GM21723 (cell line): ENCODE results near the gene GDPD5.

ENCODE experiments used
- ATAC-seq: cut with Tn5 transposase; IDR thresholded peaks from one replicate; pipeline ENCODE4 v1.9.1; 2021; ENCODE audit warnings: mild to moderate bottlenecking, moderate library complexity; ENCODE audit not compliant: unreplicated experiment

The GDPD5 gene

GRCh38 chr11:75516886-75517285 is 8.9 kb downstream of the GDPD5 start:
- ATAC-seq, result no peak

DNA sequence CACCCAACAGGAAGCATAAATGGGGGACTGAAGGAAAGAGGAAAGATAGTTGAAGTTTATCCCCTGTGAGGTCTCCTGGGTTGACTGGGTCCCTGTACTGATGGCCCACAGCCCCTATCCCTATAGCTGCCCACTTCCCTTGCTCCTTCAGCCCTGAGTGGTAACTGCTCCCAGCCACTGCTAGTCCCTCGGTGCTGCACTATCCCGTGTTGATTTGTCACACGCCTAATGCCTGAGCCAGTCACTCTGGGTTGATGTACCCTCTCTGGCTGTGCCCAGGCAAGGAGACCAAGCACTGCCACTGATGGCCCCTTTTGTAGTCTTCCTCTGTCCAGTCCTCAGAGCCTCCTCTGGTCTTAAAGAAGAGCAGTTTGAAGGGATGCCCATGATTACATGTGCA is 9.6 kb downstream of the GDPD5 start:
- no peak for ATAC-seq

GRCh38 chr11:75514596-75514995 is 11.1 kb downstream of the GDPD5 start:
- no peak for ATAC-seq

DNA sequence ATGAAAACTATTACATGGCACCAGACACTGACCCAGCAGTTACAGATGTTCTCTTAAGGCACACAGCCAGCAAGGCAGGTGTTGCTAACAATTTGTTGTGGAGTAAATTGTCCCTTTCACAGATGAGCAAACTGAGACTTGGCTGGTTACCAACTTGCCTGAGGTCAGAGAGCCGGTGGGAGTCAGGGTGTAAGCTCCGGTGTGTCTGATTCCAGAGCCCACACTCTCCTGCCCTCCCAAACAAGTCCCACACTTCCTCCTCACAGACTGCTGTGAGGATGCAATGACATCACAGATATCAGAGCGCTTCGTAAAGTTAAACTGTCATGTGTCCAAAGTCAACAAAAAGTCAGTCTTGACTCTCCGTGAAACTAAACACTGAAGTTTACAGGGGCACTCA is 12.5 kb downstream of the GDPD5 start:
- no peak for ATAC-seq

DNA sequence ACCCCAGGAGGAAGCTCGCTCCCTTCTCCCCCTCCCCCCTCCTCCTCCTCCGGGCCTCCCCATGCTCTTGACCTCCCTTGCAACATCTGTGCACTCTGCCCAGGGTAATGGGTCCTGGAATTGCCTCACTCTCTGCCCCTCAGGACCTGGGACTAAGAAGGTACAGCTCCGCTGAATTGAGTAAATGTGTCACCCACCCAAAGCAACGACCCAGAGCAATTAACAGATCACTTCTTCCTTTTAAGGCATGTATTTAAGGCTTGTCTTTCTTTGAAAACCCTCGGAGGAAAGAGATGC is 15.1 kb downstream of the GDPD5 start:
- no peak for ATAC-seq

GRCh38 chr11:75510004-75510722 is 15.6 kb downstream of the GDPD5 start:
- ATAC-seq, result no peak

DNA sequence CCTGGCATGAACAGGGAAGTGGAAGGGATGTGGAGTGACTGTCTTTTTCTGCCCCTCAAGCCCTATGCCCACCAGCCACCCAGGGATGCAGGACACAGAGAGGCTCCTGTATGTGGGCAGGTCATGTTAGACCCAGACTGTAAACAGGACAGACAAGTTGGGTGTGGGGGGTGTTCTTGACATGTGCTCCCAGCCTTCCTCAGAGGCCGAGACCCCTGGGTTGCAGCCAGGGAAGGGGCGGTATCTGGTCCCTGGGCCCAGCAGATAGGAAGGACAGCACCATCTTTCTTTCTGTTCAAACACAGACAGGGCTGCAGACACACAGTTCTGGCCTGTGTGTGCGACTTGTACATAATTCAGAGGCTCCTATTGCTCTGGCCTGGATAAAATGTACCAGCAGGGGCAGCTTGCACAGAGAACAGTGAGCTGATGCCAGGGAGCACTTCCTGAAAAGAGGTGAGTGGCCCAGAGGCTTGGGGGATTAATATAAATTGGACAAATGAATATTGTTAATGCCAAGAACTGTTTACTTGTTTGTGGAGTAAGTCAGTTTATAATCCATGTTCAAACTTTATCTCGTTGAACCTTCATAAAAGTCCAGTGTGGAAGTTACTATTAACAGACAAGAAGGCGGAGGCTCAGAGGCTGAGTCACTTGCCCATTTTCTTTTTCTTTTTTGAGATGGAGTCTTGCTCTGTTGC is 16.6 kb downstream of the GDPD5 start:
- no peak for ATAC-seq

DNA sequence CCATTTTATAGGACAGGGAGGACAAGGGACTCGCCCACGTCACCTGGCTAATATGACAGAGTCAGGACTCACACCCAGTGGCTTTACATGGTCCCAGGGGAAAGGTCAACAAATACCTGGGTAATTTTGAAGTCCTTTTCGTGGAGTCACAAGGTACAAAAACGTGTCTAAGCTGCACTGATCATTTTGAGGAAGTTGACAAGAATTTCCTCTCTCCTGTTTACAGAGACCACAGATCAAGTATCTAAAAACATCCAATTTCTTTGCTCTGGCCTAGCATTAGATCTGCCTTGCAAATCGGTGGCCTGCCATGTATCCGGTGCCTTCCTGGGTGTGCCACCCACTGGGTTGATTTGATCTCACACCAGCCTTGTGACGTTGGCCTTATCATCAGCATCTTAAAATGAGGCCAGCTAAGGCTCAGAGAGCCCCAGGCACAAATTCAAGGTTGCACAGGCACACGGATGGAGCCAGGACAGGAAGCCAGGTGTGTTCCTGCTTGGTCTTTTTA is 17.6 kb downstream of the GDPD5 start:
- ATAC-seq, result no peak

DNA sequence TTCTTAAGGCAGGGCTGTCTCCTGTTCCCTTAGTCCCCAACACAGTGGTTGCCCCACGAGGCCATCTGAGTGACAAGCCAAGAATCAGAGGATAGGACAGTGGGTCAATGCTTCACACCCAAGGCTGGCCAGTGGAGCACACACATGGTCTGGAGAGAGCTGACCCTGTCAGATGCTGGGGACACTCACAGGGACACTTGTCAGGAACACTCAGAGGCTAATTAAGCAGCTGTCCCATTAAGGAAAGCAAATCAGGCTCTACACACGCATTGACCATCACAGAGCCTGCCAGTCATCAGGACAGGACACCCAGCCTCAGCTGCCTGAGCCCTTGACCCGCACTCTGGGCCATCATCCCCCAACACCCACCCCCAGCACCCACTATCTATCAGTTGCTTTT is 18.2 kb downstream of the GDPD5 start:
- no peak for ATAC-seq

GRCh38 chr11:75506827-75507226 is 18.9 kb downstream of the GDPD5 start:
- ATAC-seq, result no peak

- ATAC-seq, result no peak
Measured at GRCh38 chr11:75505916-75506692, 19.6 kb downstream of the GDPD5 start.

GRCh38 chr11:75504501-75504900 is 21.2 kb downstream of the GDPD5 start:
- no peak for ATAC-seq

DNA sequence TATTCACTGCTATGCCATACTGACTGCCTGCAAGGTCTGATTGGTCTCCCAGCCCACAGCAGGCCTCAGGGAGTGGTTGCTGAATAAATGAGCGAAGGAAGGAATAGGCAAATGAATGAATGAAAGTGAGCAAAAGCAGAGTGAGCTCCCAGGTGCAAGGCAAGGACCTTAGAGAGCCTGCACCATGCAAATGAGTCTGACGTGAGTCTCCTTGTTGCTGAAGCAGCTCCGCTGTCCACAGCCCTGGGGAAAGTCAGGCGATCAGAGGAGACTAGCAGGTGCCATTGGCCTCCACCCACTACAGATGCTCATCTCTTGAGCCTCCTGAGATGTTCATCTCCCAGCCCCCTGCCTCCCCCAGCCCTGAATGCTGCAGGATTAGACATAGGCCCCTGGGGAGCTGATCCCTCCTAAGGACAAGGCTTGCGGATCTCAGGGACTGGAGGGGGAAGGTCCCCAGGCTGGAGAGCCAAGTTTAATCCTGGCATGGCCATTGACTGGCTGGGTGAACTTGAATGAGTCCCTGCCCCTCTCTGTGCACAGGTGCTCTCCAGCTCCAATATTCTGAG is 22.1 kb downstream of the GDPD5 start:
- ATAC-seq, result no peak

DNA sequence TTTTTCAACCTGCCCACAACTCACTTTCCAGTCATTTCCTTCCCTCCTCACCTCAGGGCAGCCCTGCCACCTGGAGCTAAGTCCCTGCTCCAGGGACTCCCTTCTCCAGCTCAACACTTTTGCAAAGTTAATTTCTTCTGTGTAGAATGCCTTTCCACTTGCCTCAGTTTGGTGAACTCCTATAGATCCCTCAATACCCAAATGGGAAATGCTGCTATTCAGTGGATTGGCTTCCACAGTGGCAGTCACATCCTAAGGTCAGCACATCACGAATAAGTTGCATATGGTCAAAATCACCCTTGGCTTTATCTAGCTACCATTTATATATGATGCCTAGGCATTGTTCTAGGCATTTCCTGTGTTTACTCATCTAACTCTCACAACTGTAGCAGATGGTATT is 23.6 kb downstream of the GDPD5 start:
- ATAC-seq, result no peak

DNA sequence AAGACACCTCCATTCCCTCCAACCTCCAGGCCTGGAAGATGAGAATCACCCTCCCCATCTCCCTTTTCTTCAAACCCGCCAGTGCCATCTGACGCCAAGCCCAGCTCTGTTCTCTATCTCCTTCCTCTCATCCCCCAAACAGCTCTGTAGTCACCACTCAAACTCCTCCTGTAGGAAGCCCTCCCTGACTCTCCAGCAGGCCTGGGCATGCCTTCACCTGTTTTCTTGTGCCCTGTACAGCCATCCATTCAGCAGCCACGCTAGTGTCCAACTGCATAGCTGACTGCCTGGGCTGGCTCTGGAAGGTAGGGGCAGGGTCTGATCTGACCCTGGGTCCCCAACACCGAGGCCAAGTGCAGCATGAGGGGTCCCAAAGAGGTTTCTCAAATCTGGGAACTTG is 25.0 kb downstream of the GDPD5 start:
- no peak for ATAC-seq

DNA sequence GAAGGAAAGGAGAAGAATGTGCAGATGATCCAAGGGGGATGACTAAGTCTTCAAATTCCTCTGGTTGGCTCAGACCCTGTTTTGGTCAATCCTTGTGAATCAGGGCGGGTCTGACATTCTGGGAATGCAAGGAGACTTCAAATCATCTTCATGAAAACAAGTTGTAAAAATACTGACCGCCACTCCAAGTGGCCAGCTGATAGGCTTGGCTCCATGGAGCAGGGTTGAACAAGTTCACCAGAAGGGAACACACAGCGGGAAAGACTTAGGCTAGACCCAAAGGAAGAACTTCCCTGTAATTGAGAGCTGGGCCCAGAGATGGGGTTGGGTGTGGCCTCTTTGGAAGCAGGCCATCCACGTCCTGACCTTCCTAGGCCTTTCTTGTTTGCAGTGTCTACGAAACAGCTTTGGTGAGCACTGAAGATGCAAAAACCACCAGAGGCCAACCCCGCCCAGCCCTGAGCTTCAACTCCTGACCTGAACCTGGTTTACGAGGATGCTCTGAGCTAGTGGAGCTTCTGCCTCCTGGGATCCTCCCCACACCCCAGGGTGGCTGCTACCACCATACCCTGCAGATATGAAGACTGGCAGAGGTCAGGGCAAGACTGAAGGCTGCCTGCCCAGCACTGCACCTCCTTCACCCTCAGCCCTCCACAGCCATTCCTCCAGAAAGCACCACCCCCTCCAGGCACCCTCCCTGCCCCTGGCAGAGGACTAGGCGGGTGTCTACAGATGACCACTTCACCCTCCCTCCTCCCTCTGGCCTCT is 26.1 kb downstream of the GDPD5 start:
- ATAC-seq, result no peak

DNA sequence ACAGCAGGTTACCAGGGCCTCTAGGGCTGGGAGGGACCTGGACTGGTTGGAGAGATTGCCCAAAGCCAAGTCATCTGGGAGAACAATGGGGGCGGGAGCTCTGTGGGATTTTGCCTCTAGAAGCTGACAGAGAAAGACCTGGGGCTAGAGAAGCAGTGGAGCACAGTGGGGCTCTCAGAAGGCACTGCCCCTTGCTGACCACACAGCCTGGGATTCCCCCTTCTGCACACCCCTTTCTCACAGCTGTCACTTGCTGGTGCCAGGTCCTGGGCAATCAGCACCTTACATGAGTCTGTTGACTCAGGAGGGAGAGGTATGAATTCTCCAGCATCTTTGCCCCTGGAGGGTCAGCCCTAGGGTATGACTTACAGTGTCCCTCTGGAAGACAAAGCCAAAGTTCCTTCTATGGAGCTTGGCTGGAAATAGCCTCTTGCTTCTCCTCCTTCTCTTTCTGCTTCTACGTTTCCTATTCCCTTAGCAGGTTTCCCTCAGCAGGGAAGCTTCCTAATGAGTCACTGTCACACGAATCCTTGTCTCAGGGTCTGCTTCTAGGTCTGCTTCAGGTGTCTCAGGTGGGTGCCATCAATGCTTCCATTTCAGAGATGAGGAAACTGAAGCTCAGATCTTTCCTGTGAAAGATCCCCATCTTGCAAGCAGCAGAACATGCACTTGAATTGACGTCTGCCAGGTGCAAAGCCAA is 27.0 kb downstream of the GDPD5 start:
- no peak for ATAC-seq

DNA sequence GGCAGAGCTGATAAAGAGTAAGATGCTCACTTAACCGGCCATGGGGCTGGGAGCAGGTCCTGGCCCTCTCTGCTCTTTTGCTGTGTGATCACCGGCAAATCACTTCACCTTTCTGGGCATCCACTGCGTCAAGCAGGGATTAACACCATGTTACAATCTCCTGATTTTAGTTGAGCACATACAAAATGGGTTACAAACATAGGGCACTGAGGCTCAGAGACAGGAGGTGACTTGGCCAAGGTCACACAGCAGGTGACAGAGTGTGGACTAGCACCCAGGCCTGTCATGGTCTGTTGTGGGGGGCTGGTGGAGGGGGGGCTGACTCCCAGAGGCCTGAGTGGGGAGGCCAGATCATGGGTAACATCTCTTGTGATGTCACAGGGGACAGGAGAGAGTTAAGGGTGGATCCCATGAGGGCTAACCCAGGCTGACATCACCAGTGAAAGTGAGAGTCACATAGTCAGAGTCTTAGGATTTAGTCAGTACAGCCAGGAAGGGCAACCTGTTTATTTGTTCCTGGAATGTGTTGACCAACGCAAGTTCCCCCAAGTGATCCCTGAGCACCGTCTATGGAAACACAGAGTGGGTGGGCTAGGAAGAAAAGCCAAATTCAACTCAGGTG is 27.8 kb downstream of the GDPD5 start:
- no peak for ATAC-seq

- ATAC-seq, result no peak
Measured at GRCh38 chr11:75496305-75496752, 29.4 kb downstream of the GDPD5 start.
